B cell (primary cell): ENCODE results near the gene STEAP1B. TPM values are rescaled to one million over a fixed set of nuclear protein-coding genes. Genes with fewer than 3 reads are reported as not detected.

Experiments used
- ATAC-seq: fragments of 200-7000 bp; cut with Tn5 transposase; one replicate; pipeline ENCODE4 v1.10.0; 2021; ENCODE audit warnings: low read depth, mild to moderate bottlenecking, moderate number of reproducible peaks, moderate library complexity
- CTCF ChIA-PET: fragments of 350-600 bp; sonication (Branson Sonifier 250); formaldehyde crosslinking; loops from one replicate; lab custom pipeline; 2021; ENCODE audit warnings: antibody characterized with exemption, inconsistent platforms; lab: Charles Lee
- POLR2A ChIA-PET: fragments of 350-600 bp; sonication (Branson Sonifier 250); formaldehyde crosslinking; loops from one replicate; lab custom pipeline; 2021; ENCODE audit warnings: antibody characterized with exemption; lab: Charles Lee
- DNase-seq: peaks from one replicate; pipeline ENCODE4 v3.0.0; 2013
- H2AFZ ChIP-seq: 2 replicates; pipeline ENCODE4 v1.6.1; 2012; ENCODE audit warnings: mild to moderate bottlenecking, low read depth, low read length; ENCODE audit not compliant: insufficient read depth, poor library complexity, severe bottlenecking
- H3K27ac ChIP-seq, 2 donors: 1 replicate in 1 of 2; 2 replicates in 1 of 2; pipeline ENCODE4 v1.5.1; 2012 to 2013; ENCODE audit warnings: low read length in 2 of 2, mild to moderate bottlenecking in 2 of 2, moderate library complexity in 1 of 2
- H3K27me3 ChIP-seq, 4 experiments: fragments of 200-600 bp in 1 of 4; sonication (generic) in 1 of 4; replicated peaks in 1 of 4; 1 replicate in 2 of 4; 2 replicates in 2 of 4; pipeline versions ENCODE4 v1.6.1 to v1.7.0; 2013 to 2016; ENCODE audit warnings: low read length in 3 of 4, mild to moderate bottlenecking in 2 of 4, mixed read lengths in 1 of 4, moderate library complexity in 1 of 4; ENCODE audit not compliant: insufficient read depth in 4 of 4, control insufficient read depth in 3 of 4; ENCODE audit errors: control extremely low read depth in 1 of 4
- H3K36me3 ChIP-seq, 2 experiments: replicated peaks in 1 of 2; 1 replicate in 1 of 2; 2 replicates in 1 of 2; pipeline versions ENCODE4 v1.6.1 to v1.7.1; 2013; ENCODE audit warnings: low read length in 1 of 2; ENCODE audit not compliant: insufficient read depth in 2 of 2, control insufficient read depth in 1 of 2; ENCODE audit errors: control extremely low read depth in 1 of 2, extremely low read depth in 1 of 2
- H3K4me1 ChIP-seq, 2 donors: fragments of 200-600 bp in 1 of 2; sonication (generic) in 1 of 2; 1 replicate in 1 of 2; 2 replicates in 1 of 2; pipeline versions ENCODE4 v1.5.1 to v1.6.1; 2013 to 2017; ENCODE audit warnings: low read length in 2 of 2; ENCODE audit not compliant: control insufficient read depth in 2 of 2, insufficient read depth in 2 of 2
- H3K4me2 ChIP-seq: replicated peaks from 2 replicates; pipeline ENCODE3; 2012; ENCODE audit warnings: mild to moderate bottlenecking, low read depth, low read length; ENCODE audit not compliant: poor library complexity, severe bottlenecking
- H3K4me3 ChIP-seq, 5 experiments: fragments of 200-600 bp in 1 of 5; sonication (generic) in 1 of 5; 1 replicate in 3 of 5; 2 replicates in 2 of 5; pipeline versions ENCODE4 v1.5.1 to v1.7.0; 2011 to 2016; ENCODE audit warnings: low read length in 4 of 5, mild to moderate bottlenecking in 4 of 5, low read depth in 2 of 5, control low read depth in 1 of 5, moderate library complexity in 1 of 5; ENCODE audit not compliant: insufficient read depth in 1 of 5; ENCODE audit errors: control extremely low read depth in 1 of 5, extremely low read depth in 1 of 5
- H3K79me2 ChIP-seq: fragments of 200-600 bp; sonication (generic); one replicate; pipeline ENCODE4 v1.6.0; 2016; ENCODE audit warnings: low read length; ENCODE audit not compliant: control insufficient read depth, insufficient read depth
- H3K9ac ChIP-seq: fragments of 200-600 bp; sonication (generic); 2 replicates; pipeline ENCODE4 v1.6.1; 2017; ENCODE audit warnings: mild to moderate bottlenecking, low read length, moderate library complexity
- H3K9me3 ChIP-seq, 3 donors: one replicate each; pipeline versions ENCODE4 v1.6.1 to v1.7.1; 2013; ENCODE audit warnings: low read length in 2 of 3; ENCODE audit not compliant: control insufficient read depth in 2 of 3, insufficient read depth in 1 of 3; ENCODE audit errors: control extremely low read depth in 1 of 3
- H4K20me1 ChIP-seq: 2 replicates; pipeline ENCODE4 v1.6.0; 2012; ENCODE audit warnings: mild to moderate bottlenecking, low read length; ENCODE audit not compliant: insufficient read depth, control insufficient read depth, poor library complexity, severe bottlenecking
- H3K27ac Mint-ChIP-seq: one replicate; pipeline ENCODE4 v1.8.0; 2021; ENCODE audit warnings: mixed read lengths
- H3K27me3 Mint-ChIP-seq: one replicate; pipeline ENCODE4 v1.8.0; 2021; ENCODE audit warnings: mixed read lengths
- H3K4me1 Mint-ChIP-seq: one replicate; pipeline ENCODE4 v1.8.0; 2021; ENCODE audit warnings: mixed read lengths
- H3K4me3 Mint-ChIP-seq: one replicate; pipeline ENCODE4 v1.8.0; 2021; ENCODE audit warnings: mixed read lengths
- H3K9me3 Mint-ChIP-seq: one replicate; pipeline ENCODE4 v1.8.0; 2022; ENCODE audit warnings: mixed read lengths; ENCODE audit not compliant: insufficient read depth
- CTCF ChIP-seq: fragments of 200-600 bp; IDR thresholded peaks from one replicate; pipeline ENCODE4 v1.8.0; 2022; ENCODE audit warnings: antibody characterized with exemption, mild to moderate bottlenecking
- EZH2 ChIP-seq: IDR thresholded peaks from 2 replicates; pipeline ENCODE4 v1.6.1; 2012; ENCODE audit warnings: borderline replicate concordance, low read depth, mild to moderate bottlenecking, moderate library complexity, low read length; ENCODE audit not compliant: insufficient read depth, poor library complexity, severe bottlenecking
- WGBS: methylation state at CpG from one replicate; pipeline ENCODE4 v1.1.5; 2013; ENCODE audit warnings: missing lambda C conversion rate; ENCODE audit not compliant: insufficient coverage; 5-methylcytosine and 5-hydroxymethylcytosine counted together
- intact Hi-C: fragments of 100-400 bp; cut with micrococcal nuclease; formaldehyde crosslinking; loops from one replicate; pipeline ENCODE4 v1.10.0; 2022
- polyA plus RNA-seq: library from polyadenylated mRNA; depleted of rRNA; stranded (reverse); fragments of >200 nt; gene quantifications from 2 replicates; pipeline ENCODE4 v1.2.3, GENCODE V29; 2012
- total RNA-seq, 2 donors: library from RNA; stranded (reverse); fragments of 120-200 nt in 1 of 2; gene quantifications; 1 replicate in 1 of 2; 2 replicates in 1 of 2; pipeline versions ENCODE4 v1.2.3 to v1.2.4, GENCODE V29; 2013 to 2022

The STEAP1B gene
- total and polyA plus RNA-seq, 2 donors (not counting 1 experiment from before 2014, with no cell fraction given) = 8.8 to 24.7 TPM

GRCh38 chr7:22443370-22444180 lies 56.4 kb downstream of the STEAP1B start:
- 83% methylated on average over 5 of the region's 7 CpGs for WGBS
- Histone ChIP-seq H3K4me2 (no peak overlapping the region), H3K36me3 (no peaks in the 10 kb centered on the region), H4K20me1 (no peaks in the 10 kb centered on the region), H3K4me1 (peaks cover 47 to 62% of the 10 kb centered on the region in 2 donors), H3K79me2 (no peaks in the 10 kb centered on the region), H2AFZ (no peak overlapping the region), H3K4me3 (no peak overlapping the region), H3K9ac (no peak overlapping the region), H3K27ac (peak overlapping the region in 1 of 2 donors; percentile 5), H3K27me3 (no peaks in the 10 kb centered on the region), H3K9me3 (no peaks in the 10 kb centered on the region)
- POLR2A ChIA-PET = no interaction called here
- CTCF ChIA-PET = interaction anchor here (0.9 kb wide), 1 partner anchor 332 kb away, joined by 4 read pairs; no protein-coding TSS in a partner anchor
- DNase-seq (no peak), ATAC-seq (no peak)
- H3K27me3 Mint-ChIP-seq = no peaks in the 10 kb centered on the region
- H3K9me3 Mint-ChIP-seq = no peaks in the 10 kb centered on the region
- peak overlapping the region; percentile 59 for H3K27ac Mint-ChIP-seq
- intact Hi-C loops = no loop called here
- peaks cover 75% of the 10 kb centered on the region for H3K4me1 Mint-ChIP-seq
- TF ChIP-seq EZH2 = no peak
- no peak for TF ChIP-seq CTCF
- H3K4me3 Mint-ChIP-seq = peak overlapping the region; percentile 4

- no peaks in the 10 kb centered on the region for H3K36me3 ChIP-seq
- intact Hi-C loops = no loop called here
- no peak overlapping the region for H2AFZ ChIP-seq
- no peaks in the 10 kb centered on the region for H3K9me3 ChIP-seq
- H3K27me3 Mint-ChIP-seq = no peaks in the 10 kb centered on the region
- H3K4me3 ChIP-seq = no peak overlapping the region
- peak overlapping the region; percentile 78 for H3K27ac Mint-ChIP-seq
- no peak for ATAC-seq
- H3K4me1 ChIP-seq = peaks cover 52 to 65% of the 10 kb centered on the region in 2 donors
- H3K4me2 ChIP-seq = no peak overlapping the region
- ChIA-PET CTCF (interaction anchor here (0.9 kb wide), 1 partner anchor 331 kb away, joined by 4 read pairs; no protein-coding TSS in a partner anchor), POLR2A (no interaction called here)
- H3K4me3 Mint-ChIP-seq = no peak overlapping the region
- H3K27me3 ChIP-seq = no peaks in the 10 kb centered on the region
- DNase-seq = no peak
- TF ChIP-seq EZH2 = no peak
- no peak for TF ChIP-seq CTCF
- H3K9ac ChIP-seq = no peak overlapping the region
- no peaks in the 10 kb centered on the region for H3K9me3 Mint-ChIP-seq
- WGBS = 96% methylated on average over 2 of the region's 3 CpGs
- no peak overlapping the region for H3K27ac ChIP-seq
- H3K79me2 ChIP-seq = no peaks in the 10 kb centered on the region
- H4K20me1 ChIP-seq = no peaks in the 10 kb centered on the region
- H3K4me1 Mint-ChIP-seq = peaks cover 79% of the 10 kb centered on the region
Measured at GRCh38 chr7:22442882-22443369, 57.1 kb downstream of the STEAP1B start.
